Peyer's patch (tissue), 4 donors: ENCODE measurements around the gene FBRSL1.
"Not testable (repeated sequence)": the region's sequence is repeated elsewhere in the genome, so short reads cannot be mapped to it uniquely, and the experiment has no call there.

Experiments used
- POLR2A ChIP-seq, 2 donors: fragments of 450-650 bp; IDR thresholded peaks; one replicate each; pipeline ENCODE4 v1.5.1; 2017; ENCODE audit warnings: antibody characterized with exemption in 2 of 2, mild to moderate bottlenecking in 2 of 2, moderate library complexity in 2 of 2
- TF ChIP-seq, protein P1 (sequence below), 6 experiments: fragments of 450-650 bp in 4 of 6; fragments of 200-600 bp in 2 of 6; sonication (generic) in 1 of 6; IDR thresholded peaks; one replicate each; pipeline ENCODE4 v1.5.1; 2017 to 2019; ENCODE audit warnings: antibody characterized with exemption in 6 of 6, mild to moderate bottlenecking in 3 of 6, moderate library complexity in 1 of 6

DNA sequence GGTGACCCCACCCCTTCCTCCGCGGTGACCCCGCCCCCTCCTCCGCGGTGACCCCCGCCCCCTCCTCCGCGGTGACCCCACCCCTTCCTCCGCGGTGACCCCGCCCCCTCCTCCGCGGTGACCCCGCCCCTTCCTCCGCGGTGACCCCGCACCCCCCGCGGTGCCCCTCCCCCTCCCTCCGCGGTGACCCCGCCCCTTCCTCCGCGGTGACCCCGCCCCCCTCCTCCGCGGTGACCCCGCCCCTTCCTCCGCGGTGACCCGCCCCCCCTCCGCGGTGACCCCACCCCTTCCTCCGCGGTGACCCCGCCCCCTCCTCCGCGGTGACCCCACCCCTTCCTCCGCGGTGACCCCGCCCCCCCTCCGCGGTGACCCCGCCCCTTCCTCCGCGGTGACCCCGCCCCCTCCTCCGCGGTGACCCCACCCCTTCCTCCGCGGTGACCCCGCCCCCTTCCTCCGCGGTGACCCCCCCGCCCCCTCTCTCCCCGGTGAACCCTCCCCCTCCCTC, 15.1 kb upstream of the FBRSL1 start:
- TF ChIP-seq, protein P1, sequence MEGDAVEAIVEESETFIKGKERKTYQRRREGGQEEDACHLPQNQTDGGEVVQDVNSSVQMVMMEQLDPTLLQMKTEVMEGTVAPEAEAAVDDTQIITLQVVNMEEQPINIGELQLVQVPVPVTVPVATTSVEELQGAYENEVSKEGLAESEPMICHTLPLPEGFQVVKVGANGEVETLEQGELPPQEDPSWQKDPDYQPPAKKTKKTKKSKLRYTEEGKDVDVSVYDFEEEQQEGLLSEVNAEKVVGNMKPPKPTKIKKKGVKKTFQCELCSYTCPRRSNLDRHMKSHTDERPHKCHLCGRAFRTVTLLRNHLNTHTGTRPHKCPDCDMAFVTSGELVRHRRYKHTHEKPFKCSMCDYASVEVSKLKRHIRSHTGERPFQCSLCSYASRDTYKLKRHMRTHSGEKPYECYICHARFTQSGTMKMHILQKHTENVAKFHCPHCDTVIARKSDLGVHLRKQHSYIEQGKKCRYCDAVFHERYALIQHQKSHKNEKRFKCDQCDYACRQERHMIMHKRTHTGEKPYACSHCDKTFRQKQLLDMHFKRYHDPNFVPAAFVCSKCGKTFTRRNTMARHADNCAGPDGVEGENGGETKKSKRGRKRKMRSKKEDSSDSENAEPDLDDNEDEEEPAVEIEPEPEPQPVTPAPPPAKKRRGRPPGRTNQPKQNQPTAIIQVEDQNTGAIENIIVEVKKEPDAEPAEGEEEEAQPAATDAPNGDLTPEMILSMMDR (IDR thresholded peaks at IDR 0.05) = not testable (repeated sequence)
- not testable (repeated sequence) for TF ChIP-seq POLR2A (IDR thresholded peaks at IDR 0.05)
